ENCODE data around the gene KRTAP5-5. TPM values are rescaled to one million over a fixed set of nuclear protein-coding genes. Genes with fewer than 3 reads are reported as not detected.

KRTAP5-5 gene
- total and polyA plus RNA-seq, 8 donors, result 0.19 TPM; not detected in 7

DNA sequence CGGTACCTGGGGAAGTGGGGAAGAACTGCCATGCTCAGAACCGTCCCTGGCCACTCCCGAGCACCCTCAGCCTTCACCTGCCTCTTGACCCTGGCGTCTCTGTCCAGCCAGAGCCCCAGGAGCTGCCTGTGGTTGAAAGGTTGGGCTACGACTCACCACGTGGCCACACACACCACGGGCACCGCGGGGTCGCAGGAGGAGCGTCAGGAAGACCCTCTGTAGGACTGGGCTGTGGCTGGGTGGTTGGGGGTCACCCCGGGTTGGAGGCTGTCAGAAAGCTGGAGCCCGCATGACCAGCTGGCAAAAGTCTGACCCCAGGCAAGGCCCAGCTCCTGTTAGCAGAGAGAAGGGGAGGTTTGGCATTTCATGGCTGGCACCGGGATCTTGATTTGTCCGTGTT lies 11.5 kb downstream of the KRTAP5-5 start:
- no peaks in the 10 kb centered on the region for H3K27me3 ChIP-seq

DNA sequence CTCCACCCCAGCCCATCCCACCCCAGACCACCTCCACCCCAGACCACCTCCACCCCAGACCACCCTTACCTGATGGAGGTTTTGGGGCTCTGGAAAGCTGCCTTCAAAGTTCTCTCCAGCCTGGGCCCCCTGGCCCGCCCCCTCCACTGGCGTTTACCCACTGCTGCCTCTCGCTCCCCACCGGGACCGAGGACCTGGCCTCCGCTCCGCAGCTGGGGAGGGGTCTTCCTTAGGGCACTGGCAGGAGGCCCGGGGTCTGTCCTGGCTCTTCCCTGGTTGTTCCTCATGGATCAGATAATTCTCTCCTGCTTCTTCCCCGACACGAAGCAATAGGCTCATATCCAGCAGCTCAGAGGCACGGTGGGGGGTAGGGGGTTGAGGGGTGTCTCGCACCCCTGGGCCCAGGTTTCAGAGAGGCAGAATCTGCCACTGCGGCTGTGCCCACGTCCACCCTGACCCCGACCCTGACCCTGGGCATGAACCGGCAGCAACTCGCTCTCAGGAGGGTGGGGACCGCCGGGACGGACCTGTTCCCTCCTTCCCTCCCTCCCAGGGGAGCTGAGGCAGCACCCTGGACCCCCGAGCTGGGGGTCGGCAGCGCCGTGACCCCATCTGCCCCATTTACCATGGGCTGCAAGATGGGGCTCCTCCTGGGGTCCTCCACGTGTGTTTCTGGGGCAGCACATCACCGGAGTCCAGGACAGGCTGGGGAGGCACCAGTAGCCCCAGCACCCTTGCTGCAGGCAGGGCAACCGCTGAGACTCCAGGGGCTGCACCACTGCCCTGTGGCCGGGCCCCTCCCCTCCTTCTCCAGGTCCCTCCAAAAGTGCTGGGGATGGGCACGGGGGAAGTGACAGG lies 12.9 kb downstream of the KRTAP5-5 start:
- Histone ChIP-seq H3K4me3 (no peak overlapping the region), H3K4me1 (no peaks in the 10 kb centered on the region), H3K27me3 (no peaks in the 10 kb centered on the region), H3K9me3 (no peaks in the 10 kb centered on the region), H3K36me3 (no peaks in the 10 kb centered on the region), H3K27ac (no peak overlapping the region)
- 59 to 73% methylated on average over 28 to 29 of the region's 29 CpGs for WGBS, 2 donors
- TF ChIP-seq, protein P1, sequence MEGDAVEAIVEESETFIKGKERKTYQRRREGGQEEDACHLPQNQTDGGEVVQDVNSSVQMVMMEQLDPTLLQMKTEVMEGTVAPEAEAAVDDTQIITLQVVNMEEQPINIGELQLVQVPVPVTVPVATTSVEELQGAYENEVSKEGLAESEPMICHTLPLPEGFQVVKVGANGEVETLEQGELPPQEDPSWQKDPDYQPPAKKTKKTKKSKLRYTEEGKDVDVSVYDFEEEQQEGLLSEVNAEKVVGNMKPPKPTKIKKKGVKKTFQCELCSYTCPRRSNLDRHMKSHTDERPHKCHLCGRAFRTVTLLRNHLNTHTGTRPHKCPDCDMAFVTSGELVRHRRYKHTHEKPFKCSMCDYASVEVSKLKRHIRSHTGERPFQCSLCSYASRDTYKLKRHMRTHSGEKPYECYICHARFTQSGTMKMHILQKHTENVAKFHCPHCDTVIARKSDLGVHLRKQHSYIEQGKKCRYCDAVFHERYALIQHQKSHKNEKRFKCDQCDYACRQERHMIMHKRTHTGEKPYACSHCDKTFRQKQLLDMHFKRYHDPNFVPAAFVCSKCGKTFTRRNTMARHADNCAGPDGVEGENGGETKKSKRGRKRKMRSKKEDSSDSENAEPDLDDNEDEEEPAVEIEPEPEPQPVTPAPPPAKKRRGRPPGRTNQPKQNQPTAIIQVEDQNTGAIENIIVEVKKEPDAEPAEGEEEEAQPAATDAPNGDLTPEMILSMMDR (IDR thresholded peaks at IDR 0.05), result no peak
- FAIRE-seq, result no peak
- no peak for ATAC-seq
- DNase-seq, result peak in 2 of 6 donors; percentile 48 to 73
- intact Hi-C loops (cut with DNase I), result no loop called here

More for the DNA sequence above, 11.5 kb downstream of the KRTAP5-5 start:
- FAIRE-seq (no peak), ATAC-seq (no peak), DNase-seq (peak in 2 of 6 donors; percentile 45 to 51)
- no peak overlapping the region for H3K27ac ChIP-seq
- no peak overlapping the region for H3K4me3 ChIP-seq
- H3K9me3 ChIP-seq, result no peaks in the 10 kb centered on the region
- 74 to 82% methylated on average over 15 of the region's 15 CpGs for WGBS, 2 donors
- TF ChIP-seq, protein P1 (IDR thresholded peaks at IDR 0.05), result no peak
- no peaks in the 10 kb centered on the region for H3K36me3 ChIP-seq
- intact Hi-C loops (cut with DNase I), result no loop called here
- no peaks in the 10 kb centered on the region for H3K4me1 ChIP-seq

DNA sequence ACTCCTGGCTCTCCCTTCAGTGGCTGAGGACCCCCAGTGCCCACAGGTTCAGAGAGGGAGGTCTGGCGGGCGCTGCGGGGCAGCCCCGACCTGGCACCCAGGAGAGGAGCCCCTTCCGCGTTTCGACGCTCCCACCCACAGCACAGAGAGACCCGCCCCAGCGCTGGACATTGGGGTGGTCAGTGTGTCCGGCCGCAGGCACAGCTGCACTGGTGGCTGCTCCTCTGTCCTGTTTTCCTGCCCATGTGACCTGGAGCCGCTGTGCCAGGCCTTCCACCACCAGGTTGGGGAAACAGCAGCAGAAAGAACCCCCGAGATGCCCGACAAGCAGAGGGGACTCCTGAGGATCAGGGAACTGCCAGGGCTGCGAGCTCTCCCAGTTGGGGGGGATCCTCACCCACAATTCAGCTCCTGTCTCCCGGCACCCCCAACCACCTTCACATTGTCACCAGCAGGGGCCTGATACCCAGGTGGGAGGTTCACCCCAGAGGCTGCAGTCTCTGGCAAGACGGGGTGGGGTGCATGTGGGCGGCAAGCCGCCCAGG lies 13.6 kb downstream of the KRTAP5-5 start:
- WGBS, 2 donors, result 86 to 95% methylated on average over 20 of the region's 20 CpGs
- no peaks in the 10 kb centered on the region for H3K36me3 ChIP-seq
- no peak overlapping the region for H3K4me3 ChIP-seq
- intact Hi-C loops (cut with DNase I), result no loop called here
- H3K9me3 ChIP-seq, result no peaks in the 10 kb centered on the region
- no peaks in the 10 kb centered on the region for H3K4me1 ChIP-seq
- H3K27ac ChIP-seq, result no peak overlapping the region
- ATAC-seq (no peak), DNase-seq (peak in 2 of 6 donors; percentile 42 to 59), FAIRE-seq (no peak)
- TF ChIP-seq, protein P1 (IDR thresholded peaks at IDR 0.05), result no peak
- no peaks in the 10 kb centered on the region for H3K27me3 ChIP-seq

DNA sequence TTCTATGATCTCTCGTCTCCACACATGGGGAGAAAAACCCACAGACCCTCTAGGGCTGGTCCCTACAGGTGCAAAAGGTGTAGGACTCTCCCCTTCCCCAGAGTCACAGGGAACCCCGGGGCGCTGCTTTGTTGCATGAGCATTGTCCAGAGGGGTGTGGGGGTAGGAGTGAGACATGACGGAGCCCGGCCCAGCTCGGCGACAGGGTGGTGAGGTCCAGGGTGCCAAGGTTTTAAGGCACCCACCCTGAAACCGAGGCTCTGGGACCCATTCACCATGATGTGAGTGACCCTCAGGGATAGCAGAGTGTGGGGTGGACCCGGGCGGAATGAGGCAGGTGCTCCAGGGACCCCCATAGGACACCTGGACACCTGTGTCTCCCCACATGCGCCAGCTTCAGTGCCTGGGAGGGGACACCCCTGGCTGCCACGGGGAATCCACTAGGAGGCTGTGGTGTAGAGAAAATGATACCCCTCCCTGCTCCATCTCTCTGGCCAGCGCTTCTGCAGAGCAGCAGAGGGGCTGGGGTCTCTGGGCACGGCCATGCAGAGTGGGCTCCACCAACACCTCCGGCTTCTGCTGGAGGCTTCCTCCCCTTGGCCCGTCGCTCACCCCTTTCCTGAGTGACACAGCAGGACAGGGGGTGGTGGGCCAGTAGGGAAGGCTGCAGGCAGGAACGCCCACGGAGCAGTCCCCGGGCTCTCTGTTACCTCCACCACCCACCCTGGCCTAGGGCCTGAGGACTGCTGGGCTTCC lies 15.2 kb downstream of the KRTAP5-5 start:
- DNase-seq (peak in 2 of 6 donors; percentile 44 to 54), ATAC-seq (no peak), FAIRE-seq (no peak)
- no peaks in the 10 kb centered on the region for H3K9me3 ChIP-seq
- TF ChIP-seq, protein P1 (IDR thresholded peaks at IDR 0.05), result no peak
- no peaks in the 10 kb centered on the region for H3K36me3 ChIP-seq
- H3K4me1 ChIP-seq, result no peaks in the 10 kb centered on the region
- WGBS, 2 donors, result 66 to 78% methylated on average over 18 to 20 of the region's 20 CpGs
- H3K4me3 ChIP-seq, result no peak overlapping the region
- H3K27me3 ChIP-seq, result no peaks in the 10 kb centered on the region
- intact Hi-C loops (cut with DNase I), result no loop called here
- no peak overlapping the region for H3K27ac ChIP-seq

All from pancreas (tissue), 10 donors.